Activated naive CD4-positive, alpha-beta T cell treated with anti-CD3 and anti-CD28 coated beads, Interleukin-2, amount 10 ng/mL, durations not matched to agents 7 days and 5 days (primary cell): ENCODE results near the gene KCNQ1OT1.
A peak's percentile ranks its signal among the peaks of the same experiment; 100 is the strongest.

ENCODE experiments used
- CTCF ChIA-PET: fragments of 350-600 bp; sonication (Branson Sonifier 250); formaldehyde crosslinking; loops from one replicate; lab custom pipeline; 2021; ENCODE audit warnings: antibody characterized with exemption; lab: Charles Lee
- DNase-seq: peaks from one replicate; pipeline ENCODE4 v3.0.0-alpha.2; 2020
- H3K27ac Mint-ChIP-seq: one replicate; pipeline ENCODE4 v1.8.0; 2021; ENCODE audit warnings: mild to moderate bottlenecking, moderate library complexity, mixed read lengths
- H3K27me3 Mint-ChIP-seq: one replicate; pipeline ENCODE4 v1.8.0; 2021; ENCODE audit warnings: mild to moderate bottlenecking, mixed read lengths
- H3K36me3 Mint-ChIP-seq: one replicate; pipeline ENCODE4 v1.8.0; 2021; ENCODE audit warnings: mixed read lengths
- H3K4me1 Mint-ChIP-seq: one replicate; pipeline ENCODE4 v1.8.0; 2021; ENCODE audit warnings: mixed read lengths
- H3K4me3 Mint-ChIP-seq: one replicate; pipeline ENCODE4 v1.8.0; 2021; ENCODE audit warnings: mild to moderate bottlenecking, moderate library complexity, mixed read lengths
- H3K9me3 Mint-ChIP-seq: one replicate; pipeline ENCODE4 v1.8.0; 2021; ENCODE audit warnings: mixed read lengths

Gene KCNQ1OT1

DNA sequence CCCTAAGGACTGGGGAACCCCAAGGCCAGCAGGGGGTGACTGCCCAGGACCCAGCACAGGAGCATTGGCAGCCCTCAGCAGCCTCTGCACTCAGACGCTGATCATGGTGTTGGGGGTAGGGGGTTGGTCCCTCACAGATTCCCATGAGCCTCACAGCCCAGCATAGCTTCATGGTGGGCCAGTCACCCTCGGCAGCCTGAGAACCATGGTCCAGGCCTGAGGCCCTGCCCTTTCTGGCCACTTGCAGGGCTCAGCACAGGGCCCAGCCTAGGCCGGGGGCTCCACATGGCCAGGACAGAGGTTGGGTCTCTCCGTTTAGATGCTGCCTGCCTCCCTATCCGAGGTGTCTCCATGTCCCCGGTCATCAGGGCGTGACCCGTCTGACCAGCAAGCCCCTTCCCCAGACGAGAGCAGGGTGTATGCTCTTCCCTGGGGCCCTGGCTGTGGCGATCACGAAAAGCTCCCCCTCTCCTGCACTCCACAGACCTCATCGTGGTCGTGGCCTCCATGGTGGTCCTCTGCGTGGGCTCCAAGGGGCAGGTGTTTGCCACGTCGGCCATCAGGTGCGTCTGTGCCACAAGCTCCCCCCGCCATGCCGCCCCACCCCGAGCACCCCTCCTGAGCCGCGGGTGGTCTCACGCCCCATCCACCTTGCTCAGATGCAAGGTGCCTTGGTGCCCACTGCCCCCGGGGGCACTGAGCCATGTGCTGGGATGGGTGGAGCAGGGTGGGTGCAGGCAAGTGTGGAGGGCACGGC, 128.8 kb downstream of the KCNQ1OT1 start:
- Mint-ChIP-seq H3K9me3 (no peaks in the 10 kb centered on the region), H3K36me3 (no peaks in the 10 kb centered on the region), H3K4me1 (no peaks in the 10 kb centered on the region), H3K27me3 (no peaks in the 10 kb centered on the region), H3K27ac (no peak overlapping the region), H3K4me3 (no peak overlapping the region)
- CTCF ChIA-PET, result no interaction called here
- no peak for DNase-seq

DNA sequence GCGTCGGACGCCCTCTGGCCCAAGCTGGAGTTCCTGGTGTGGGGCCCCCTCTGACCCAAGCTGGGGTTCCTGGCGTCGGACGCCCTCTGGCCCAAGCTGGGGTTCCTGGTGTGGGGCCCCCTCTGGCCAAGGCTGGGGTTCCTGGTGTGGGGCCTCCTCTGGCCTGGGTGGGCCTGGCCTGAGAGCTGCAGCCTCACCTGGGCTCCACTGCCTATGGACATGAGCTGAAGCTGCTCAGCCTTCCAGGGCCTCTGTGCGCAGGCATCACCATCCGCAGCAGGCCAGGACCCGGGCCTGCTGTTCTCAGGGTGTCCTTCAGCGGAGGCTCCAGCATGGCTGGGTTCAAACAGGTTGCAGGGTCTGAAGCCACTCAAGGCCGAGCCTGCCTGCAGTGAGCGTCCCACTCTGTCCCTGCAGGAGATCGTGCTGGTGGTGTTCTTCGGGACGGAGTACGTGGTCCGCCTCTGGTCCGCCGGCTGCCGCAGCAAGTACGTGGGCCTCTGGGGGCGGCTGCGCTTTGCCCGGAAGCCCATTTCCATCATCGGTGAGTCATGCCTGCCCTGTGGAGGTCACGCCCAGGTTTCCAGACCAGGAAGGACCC, 129.5 kb downstream of the KCNQ1OT1 start:
- Mint-ChIP-seq H3K4me1 (no peaks in the 10 kb centered on the region), H3K4me3 (no peak overlapping the region), H3K36me3 (no peaks in the 10 kb centered on the region), H3K9me3 (no peaks in the 10 kb centered on the region), H3K27ac (no peak overlapping the region), H3K27me3 (no peaks in the 10 kb centered on the region)
- CTCF ChIA-PET, result no interaction called here
- DNase-seq, result no peak

GRCh38 chr11:2569731-2570210, 130.0 kb downstream of the KCNQ1OT1 start:
- CTCF ChIA-PET, result no interaction called here
- no peak overlapping the region for H3K4me3 Mint-ChIP-seq
- no peaks in the 10 kb centered on the region for H3K4me1 Mint-ChIP-seq
- H3K27me3 Mint-ChIP-seq, result no peaks in the 10 kb centered on the region
- H3K36me3 Mint-ChIP-seq, result no peaks in the 10 kb centered on the region
- DNase-seq, result no peak
- no peak overlapping the region for H3K27ac Mint-ChIP-seq
- no peaks in the 10 kb centered on the region for H3K9me3 Mint-ChIP-seq

DNA sequence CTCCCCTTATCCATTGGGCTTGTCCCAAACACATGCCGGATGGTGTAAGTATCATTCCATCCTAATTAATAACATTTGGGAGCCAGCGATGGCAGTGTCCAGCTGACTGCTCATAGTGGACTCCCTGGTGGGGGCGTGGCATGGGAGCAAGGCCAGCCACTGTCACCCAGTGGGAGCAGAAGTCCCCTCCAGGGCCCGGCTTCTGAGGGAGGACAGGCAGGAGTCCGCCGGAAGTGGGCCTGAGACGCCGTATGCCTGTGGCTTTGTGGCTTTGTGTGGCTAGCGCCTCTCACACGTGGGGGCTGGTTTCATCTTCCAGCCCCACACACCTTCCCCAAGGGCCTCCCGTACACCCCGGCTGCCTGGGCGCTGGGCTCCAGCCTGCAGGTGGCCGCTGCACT, 130.5 kb downstream of the KCNQ1OT1 start:
- DNase-seq, result no peak
- H3K27me3 Mint-ChIP-seq, result no peaks in the 10 kb centered on the region
- H3K36me3 Mint-ChIP-seq, result no peaks in the 10 kb centered on the region
- no peak overlapping the region for H3K4me3 Mint-ChIP-seq
- H3K4me1 Mint-ChIP-seq, result no peaks in the 10 kb centered on the region
- CTCF ChIA-PET, result no interaction called here
- no peak overlapping the region for H3K27ac Mint-ChIP-seq
- H3K9me3 Mint-ChIP-seq, result no peaks in the 10 kb centered on the region

DNA sequence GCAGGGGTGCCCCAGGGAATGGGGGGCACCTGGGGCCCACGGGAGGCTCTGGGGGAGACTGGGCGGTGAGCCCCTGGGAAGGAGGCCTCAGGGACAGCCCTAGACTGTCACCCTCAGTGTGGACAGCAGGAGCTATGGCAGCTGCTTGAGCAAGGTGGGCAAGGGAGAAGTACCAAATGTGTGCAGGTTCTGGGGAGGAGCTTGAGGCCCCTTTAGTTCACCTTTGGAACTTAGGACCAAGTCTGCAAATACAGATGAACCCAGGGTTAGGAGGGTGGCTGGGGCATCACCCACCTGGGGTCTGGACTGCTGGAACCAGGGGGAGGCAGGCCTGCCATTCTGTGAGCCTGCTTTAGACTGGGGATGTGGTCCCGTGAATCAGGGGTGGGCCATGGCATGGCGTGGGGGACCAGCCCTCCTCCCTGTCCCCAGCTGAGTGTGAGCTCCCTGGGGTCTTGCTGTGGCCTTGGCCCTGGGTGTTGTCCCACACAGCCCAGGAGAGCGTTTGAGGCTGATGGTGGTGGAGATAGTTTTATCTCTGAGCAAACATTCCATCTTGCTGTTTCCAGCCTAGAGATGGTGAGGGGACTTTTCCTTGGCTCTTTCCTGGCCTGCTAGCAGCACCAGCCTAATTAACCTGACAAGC, 132.6 kb downstream of the KCNQ1OT1 start:
- H3K4me1 Mint-ChIP-seq, result no peaks in the 10 kb centered on the region
- DNase-seq, result no peak
- no peak overlapping the region for H3K4me3 Mint-ChIP-seq
- CTCF ChIA-PET, result no interaction called here
- H3K27ac Mint-ChIP-seq, result no peak overlapping the region
- no peaks in the 10 kb centered on the region for H3K36me3 Mint-ChIP-seq
- H3K27me3 Mint-ChIP-seq, result no peaks in the 10 kb centered on the region
- H3K9me3 Mint-ChIP-seq, result no peaks in the 10 kb centered on the region

DNA sequence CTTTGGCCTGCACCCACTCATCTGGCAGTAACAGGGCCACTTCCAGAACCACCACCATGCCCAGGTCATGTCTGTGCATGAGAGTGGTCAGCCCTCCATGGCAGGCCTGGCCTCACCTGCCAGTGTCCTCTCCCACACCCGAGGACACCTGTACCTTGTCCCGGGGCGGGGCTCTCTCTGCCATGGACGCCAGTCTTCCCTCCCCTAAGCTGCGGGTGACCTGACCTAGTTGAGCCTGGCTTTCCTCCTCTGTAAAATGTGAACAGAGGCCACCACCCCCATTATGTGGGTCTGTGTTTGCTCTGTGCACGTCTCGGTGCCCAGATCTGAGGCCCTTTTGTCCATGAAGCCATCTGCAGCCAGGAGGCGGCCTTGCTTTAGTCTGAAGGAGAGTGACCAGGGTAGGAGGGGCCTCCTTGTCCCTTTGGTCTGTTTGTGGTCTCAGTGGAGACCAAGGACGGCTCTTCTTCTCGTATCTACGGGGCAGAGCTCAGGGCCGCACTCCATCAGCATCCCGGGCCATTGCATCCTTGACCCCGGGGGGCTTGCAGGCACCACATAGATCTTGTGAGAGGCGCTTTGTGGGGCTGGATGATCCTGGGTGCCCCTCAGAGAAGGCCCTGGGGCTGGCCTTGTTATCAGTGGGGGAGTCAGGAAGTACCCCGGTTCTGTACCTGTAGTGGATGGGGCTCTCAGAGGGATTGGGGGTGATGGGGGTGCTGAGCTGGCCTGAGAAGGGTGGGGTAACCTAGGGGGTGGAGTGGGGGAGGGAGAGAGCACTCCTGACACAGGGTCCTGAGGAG, 133.4 kb downstream of the KCNQ1OT1 start:
- no peak overlapping the region for H3K4me3 Mint-ChIP-seq
- CTCF ChIA-PET, result no interaction called here
- H3K27ac Mint-ChIP-seq, result no peak overlapping the region
- no peaks in the 10 kb centered on the region for H3K36me3 Mint-ChIP-seq
- no peaks in the 10 kb centered on the region for H3K9me3 Mint-ChIP-seq
- H3K27me3 Mint-ChIP-seq, result no peaks in the 10 kb centered on the region
- no peaks in the 10 kb centered on the region for H3K4me1 Mint-ChIP-seq
- DNase-seq, result no peak

GRCh38 chr11:2565447-2566222, 134.2 kb downstream of the KCNQ1OT1 start:
- no peak for DNase-seq
- no peaks in the 10 kb centered on the region for H3K36me3 Mint-ChIP-seq
- no peaks in the 10 kb centered on the region for H3K9me3 Mint-ChIP-seq
- CTCF ChIA-PET, result no interaction called here
- H3K4me1 Mint-ChIP-seq, result no peaks in the 10 kb centered on the region
- H3K4me3 Mint-ChIP-seq, result no peak overlapping the region
- no peak overlapping the region for H3K27ac Mint-ChIP-seq
- H3K27me3 Mint-ChIP-seq, result no peaks in the 10 kb centered on the region

DNA sequence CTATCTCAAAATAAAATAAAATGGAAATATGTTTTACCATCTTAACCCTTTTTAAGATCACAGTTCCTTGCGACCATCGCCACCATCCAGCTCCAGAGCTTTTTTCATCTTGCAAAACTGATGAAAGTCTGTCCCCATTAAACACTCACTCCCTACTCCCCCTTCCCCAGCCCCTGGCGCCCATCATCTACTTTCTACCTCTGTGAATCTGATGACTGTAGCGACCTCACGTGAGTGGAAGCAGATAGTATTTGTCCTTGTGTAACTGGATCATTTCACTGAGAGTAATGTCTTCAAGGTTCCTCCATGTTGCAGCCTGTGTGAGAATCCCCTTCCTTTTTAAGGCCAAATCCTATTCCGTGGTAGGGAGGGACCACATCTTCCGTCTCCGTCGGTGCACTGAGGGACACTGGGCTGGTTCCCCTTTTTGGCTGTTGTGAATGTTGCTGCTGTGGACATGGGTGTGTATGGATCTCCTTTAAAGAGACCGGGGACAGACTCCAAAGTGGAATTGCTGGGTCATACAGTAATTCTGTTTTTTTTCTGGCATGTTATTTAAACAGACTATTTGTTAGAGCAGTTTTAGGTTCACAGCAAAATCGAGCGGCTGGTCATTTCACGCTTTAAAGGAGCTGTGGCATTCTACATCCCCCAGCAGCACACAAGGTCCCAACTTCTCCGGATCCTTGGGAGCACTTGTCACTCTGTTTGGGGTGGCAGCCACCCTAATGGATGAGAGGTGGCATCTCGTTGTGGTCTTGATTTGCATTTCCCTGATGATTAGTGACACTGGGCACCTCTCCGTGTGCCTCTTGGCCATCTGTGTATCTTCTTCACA, 135.0 kb downstream of the KCNQ1OT1 start:
- Mint-ChIP-seq H3K9me3 (no peaks in the 10 kb centered on the region), H3K27ac (no peak overlapping the region), H3K4me1 (no peaks in the 10 kb centered on the region), H3K27me3 (no peaks in the 10 kb centered on the region), H3K4me3 (no peak overlapping the region), H3K36me3 (no peaks in the 10 kb centered on the region)
- CTCF ChIA-PET, result no interaction called here
- DNase-seq, result no peak

DNA sequence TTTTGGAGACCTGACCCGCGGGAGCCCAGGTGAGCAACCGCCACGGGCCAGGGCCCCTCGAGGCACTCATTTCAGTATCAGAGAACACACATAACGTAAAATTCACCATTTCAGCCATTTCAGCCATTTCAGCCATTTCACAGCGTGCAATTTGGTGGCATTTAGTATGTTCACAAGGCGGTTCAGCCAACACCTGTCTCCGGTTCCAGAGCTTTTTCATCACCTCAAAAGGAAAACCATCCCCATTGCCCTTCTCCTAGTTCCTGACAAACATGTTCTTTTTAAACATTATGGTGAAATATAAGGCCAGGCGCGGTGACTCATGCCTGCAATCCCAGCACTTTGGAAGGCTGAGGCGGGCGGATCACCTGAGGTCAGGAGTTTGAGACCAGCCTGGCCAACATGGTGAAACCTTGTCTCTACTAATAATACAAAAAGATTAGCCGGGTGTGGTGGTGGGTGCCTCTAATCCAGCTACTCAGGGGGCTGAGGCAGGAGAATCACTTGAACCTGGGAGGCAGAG, 135.7 kb downstream of the KCNQ1OT1 start:
- Mint-ChIP-seq H3K4me3 (no peak overlapping the region), H3K4me1 (peaks cover 3% of the 10 kb centered on the region), H3K27me3 (no peaks in the 10 kb centered on the region), H3K27ac (peak overlapping the region; percentile 24), H3K36me3 (no peaks in the 10 kb centered on the region), H3K9me3 (no peaks in the 10 kb centered on the region)
- DNase-seq, result no peak
- CTCF ChIA-PET, result no interaction called here

GRCh38 chr11:2563213-2564007, 136.4 kb downstream of the KCNQ1OT1 start:
- H3K9me3 Mint-ChIP-seq, result no peaks in the 10 kb centered on the region
- no peaks in the 10 kb centered on the region for H3K27me3 Mint-ChIP-seq
- H3K27ac Mint-ChIP-seq, result peak overlapping the region; percentile 24
- DNase-seq, result no peak
- no peaks in the 10 kb centered on the region for H3K36me3 Mint-ChIP-seq
- H3K4me1 Mint-ChIP-seq, result peaks cover 5% of the 10 kb centered on the region
- CTCF ChIA-PET, result no interaction called here
- H3K4me3 Mint-ChIP-seq, result no peak overlapping the region

- Mint-ChIP-seq H3K4me3 (no peak overlapping the region), H3K27me3 (no peaks in the 10 kb centered on the region), H3K9me3 (no peaks in the 10 kb centered on the region), H3K4me1 (peaks cover 5% of the 10 kb centered on the region), H3K27ac (no peak overlapping the region), H3K36me3 (no peaks in the 10 kb centered on the region)
- DNase-seq, result no peak
- CTCF ChIA-PET, result no interaction called here
Observed at GRCh38 chr11:2562890-2563212, 136.9 kb downstream of the KCNQ1OT1 start.

DNA sequence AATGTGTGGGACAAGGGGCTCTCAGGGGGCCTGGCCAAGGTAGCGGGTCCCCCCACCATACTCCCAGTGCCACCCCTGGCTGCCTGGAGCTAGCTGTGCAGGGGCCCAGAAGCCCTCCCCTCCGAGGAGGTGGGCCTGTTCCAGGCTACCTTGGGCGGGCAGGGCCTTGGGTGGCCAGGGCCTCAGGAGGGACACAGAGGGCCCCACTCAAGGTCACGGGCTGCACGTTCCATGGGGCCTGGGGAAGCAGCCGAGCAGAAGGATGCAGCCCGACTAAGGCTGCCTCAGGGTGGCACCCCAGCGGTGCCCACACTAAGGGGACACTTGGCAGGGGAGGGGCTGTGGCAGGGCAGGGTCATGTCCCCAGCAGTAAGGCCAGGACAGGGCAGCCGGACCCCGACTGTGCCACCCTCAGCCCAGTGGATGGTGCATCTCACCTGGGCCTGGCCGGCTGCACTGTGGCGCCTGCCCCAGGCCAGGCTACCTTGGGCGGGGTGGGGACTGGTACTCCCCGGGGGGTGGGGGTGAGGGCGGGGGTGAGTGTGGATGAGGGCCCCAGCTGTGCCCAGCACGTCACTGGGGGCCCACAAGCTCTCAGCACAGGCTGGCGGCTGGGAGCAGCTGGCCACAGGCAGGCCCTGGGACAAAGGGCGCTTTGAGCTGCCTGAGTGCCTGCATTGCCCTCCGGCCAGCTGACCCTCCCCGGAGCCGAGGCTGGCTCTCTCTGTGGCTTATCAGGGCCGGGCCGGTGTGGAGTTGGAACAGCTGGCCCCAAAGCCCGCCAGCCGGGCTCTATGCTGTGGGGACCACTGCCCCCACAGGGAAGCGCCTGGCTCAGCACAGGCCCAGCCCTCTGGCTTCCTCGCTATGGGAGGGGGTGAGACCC, 137.9 kb downstream of the KCNQ1OT1 start:
- CTCF ChIA-PET, result no interaction called here
- H3K4me3 Mint-ChIP-seq, result no peak overlapping the region
- no peak for DNase-seq
- no peaks in the 10 kb centered on the region for H3K27me3 Mint-ChIP-seq
- peaks cover 5% of the 10 kb centered on the region for H3K4me1 Mint-ChIP-seq
- no peaks in the 10 kb centered on the region for H3K9me3 Mint-ChIP-seq
- H3K27ac Mint-ChIP-seq, result no peak overlapping the region
- no peaks in the 10 kb centered on the region for H3K36me3 Mint-ChIP-seq
